Measurements from ENCODE around the gene LRRC41.

The LRRC41 gene

DNA sequence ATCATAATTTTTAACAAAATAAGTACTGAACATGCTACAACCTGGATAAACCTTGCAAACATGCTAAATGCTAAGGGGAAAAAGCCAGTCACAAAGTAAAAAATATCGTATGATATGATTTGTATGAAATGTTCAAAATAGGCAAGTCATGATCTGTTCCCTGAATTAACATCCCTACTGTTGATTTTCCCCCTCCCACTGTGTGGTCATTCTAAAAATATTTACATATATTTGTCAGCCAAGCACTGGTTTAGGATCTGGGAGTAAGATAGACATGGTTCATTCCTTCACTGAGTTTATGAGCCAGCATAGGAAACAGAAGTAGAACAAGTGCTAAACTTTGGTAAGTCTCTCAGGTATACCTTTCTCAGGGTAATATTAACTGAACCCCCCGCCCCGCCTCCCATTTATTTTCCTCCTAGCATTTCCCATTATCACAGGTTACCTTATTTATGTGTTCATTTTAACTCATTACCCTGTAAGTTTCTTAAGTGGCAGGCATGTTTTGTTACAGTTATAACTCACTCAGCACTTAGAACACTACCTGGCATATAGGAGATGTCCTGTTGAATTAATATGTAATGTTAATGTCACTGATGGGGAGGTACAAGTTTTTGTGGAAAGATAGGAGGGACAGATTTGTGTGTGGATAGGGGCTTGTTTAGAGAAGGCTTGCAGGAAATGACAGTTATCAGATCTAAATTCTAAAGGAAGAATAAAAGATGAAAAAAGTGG is 12.4 kb upstream of the LRRC41 start:
- peak; percentile 68 for DNase-seq (ENCODE audit: low read depth)
- H3K4me3 ChIP-seq (ENCODE audit: low read length), result no peak overlapping the region
- TF ChIP-seq, protein P1, sequence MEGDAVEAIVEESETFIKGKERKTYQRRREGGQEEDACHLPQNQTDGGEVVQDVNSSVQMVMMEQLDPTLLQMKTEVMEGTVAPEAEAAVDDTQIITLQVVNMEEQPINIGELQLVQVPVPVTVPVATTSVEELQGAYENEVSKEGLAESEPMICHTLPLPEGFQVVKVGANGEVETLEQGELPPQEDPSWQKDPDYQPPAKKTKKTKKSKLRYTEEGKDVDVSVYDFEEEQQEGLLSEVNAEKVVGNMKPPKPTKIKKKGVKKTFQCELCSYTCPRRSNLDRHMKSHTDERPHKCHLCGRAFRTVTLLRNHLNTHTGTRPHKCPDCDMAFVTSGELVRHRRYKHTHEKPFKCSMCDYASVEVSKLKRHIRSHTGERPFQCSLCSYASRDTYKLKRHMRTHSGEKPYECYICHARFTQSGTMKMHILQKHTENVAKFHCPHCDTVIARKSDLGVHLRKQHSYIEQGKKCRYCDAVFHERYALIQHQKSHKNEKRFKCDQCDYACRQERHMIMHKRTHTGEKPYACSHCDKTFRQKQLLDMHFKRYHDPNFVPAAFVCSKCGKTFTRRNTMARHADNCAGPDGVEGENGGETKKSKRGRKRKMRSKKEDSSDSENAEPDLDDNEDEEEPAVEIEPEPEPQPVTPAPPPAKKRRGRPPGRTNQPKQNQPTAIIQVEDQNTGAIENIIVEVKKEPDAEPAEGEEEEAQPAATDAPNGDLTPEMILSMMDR (IDR thresholded peaks at IDR 0.05; ENCODE audit: insufficient read depth, low read depth, low read length, missing control alignments), result no peak

DNA sequence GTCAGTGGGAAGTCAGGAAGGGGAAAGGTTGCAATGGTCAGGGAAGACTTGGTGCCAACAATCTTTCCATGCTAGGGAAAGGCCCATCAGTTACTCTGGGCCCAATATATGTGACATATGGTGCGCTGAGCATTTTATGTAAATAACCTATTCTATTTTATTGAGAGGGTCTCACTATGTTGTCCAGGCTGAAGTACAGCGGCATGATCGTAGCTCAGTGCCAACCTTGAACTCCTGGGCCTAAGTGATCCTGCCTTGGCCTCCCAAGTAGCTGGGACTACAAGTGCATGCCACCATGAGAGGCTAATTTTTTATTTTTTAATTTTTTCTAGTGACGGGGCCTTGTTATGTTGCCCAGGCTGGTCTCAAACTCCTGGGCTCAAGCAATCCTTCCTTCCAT is 6.9 kb upstream of the LRRC41 start:
- no peak overlapping the region for H3K4me3 ChIP-seq (ENCODE audit: low read length)
- TF ChIP-seq, protein P1 (IDR thresholded peaks at IDR 0.05; ENCODE audit: insufficient read depth, low read depth, low read length, missing control alignments), result no peak
- DNase-seq (ENCODE audit: low read depth), result no peak

DNA sequence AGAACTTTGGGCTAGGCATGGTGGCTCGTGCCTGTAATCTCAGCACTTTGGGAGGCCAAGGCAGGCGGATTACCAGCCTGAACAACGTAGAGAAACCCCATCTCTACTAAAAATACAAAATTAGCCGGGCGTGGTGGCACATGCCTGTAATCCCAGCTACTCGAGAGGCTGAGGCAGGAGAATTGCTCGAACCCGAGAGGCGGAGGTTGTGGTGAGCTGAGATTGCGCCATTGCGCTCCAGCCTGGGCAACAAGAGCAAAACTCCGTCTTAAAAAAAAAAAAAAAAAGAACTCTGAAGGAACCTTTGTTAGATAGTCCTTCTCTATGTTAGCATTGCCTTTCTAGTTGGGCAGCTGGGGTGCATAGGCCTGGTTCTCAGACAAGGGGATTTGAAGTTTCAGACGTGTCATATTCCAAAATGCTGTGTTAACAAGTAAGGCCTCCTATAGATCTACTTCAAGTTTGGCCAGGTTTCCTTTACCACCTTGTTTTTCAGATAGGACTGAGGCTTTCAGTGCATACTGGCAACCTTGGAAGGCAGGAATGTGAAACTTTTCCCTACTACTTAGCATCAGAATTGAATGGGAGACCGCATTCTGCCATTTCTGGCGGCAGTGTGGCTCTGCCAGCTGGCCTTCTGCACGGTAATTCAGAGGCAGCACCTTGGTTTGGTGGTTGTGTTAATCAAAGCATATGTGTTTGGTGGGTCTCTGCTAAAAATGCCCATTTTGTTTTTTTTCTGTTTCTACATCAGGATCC is 6.2 kb upstream of the LRRC41 start:
- no peak for DNase-seq (ENCODE audit: low read depth)
- H3K4me3 ChIP-seq (ENCODE audit: low read length), result no peak overlapping the region
- TF ChIP-seq, protein P1 (IDR thresholded peaks at IDR 0.05; ENCODE audit: insufficient read depth, low read depth, low read length, missing control alignments), result no peak

DNA sequence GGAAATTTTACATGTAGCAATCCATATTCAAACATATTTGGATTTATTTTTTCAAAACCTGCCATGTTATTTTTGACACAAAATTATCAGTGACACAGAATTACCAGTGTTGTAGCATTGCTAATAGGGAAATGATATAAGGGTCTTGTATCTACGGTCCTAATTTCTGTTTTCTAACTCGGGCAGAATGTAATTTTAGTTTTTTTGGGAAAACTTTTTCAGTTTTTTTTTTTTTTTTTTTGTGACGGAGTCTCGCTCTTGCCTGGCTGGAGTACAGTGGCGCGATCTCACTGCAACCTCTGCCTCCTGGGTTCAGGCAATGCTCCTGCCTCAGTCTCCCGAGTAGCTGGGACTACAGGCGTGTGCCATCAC is 2.7 kb upstream of the LRRC41 start:
- TF ChIP-seq, protein P1 (IDR thresholded peaks at IDR 0.05; ENCODE audit: insufficient read depth, low read depth, low read length, missing control alignments), result no peak
- no peak for DNase-seq (ENCODE audit: low read depth)
- no peak overlapping the region for H3K4me3 ChIP-seq (ENCODE audit: low read length)

DNA sequence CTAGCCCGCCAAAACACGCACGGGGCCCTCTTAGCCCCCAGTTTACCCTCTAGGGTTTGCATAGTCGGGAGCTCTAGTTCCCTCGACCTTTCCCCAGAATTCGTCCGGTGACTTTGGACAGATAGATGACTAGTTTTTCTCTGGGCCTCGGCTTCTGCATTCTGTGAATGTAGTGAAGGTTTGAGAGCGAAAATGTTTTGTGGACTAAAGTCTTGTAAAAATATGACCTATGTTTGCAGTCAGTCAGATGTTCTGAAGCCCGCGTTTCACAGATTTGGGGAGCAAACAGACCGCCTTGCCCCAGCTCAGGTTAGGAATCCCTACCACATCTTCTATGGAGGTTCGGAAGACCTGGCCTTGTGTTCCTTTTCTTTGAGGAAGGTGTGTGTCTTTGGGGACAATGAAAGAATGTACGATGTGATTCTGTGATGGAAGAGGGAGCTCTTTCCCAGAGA is 483 bp upstream of the LRRC41 start:
- peak overlapping the region; percentile 99 for H3K4me3 ChIP-seq (ENCODE audit: low read length)
- TF ChIP-seq, protein P1 (IDR thresholded peaks at IDR 0.05; ENCODE audit: insufficient read depth, low read depth, low read length, missing control alignments), result no peak
- peak; percentile 14 for DNase-seq (ENCODE audit: low read depth)

DNA sequence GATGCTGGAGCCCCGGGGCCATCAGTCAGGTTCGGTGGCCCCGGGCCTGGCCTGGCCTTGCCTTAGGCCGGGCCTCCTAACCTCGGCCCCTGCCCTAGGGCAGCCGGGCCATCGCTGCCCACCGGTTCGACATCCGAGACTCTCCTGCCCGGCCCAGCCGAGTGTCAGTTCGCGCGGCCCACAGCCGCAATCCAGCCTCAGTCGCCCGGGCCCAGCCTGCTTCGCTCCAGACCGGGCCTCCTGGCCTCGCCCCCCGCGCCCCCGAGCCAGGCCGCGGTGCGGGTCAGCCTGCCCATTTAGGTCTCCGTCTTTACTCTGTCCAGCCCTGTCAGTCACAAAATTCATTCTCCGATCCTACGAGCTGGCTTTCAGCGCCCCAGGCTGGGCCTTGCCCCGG is 777 bp downstream of the LRRC41 start:
- TF ChIP-seq, protein P1 (IDR thresholded peaks at IDR 0.05; ENCODE audit: insufficient read depth, low read depth, low read length, missing control alignments), result no peak
- peak overlapping the region; percentile 99 for H3K4me3 ChIP-seq (ENCODE audit: low read length)

More for the DNA sequence above, 777 bp downstream of the LRRC41 start:
- peak; percentile 18 for DNase-seq (ENCODE audit: low read depth)

Measured in epithelial cell of esophagus (primary cell).